ENCODE data around the gene USP48. TPM values are rescaled to one million over a fixed set of nuclear protein-coding genes. Genes with fewer than 3 reads are reported as not detected.
A peak's percentile ranks its signal among the peaks of the same experiment; 100 is the strongest.

USP48 gene
- total RNA-seq, 1 donor from 2014 or later = 61.8 TPM

DNA sequence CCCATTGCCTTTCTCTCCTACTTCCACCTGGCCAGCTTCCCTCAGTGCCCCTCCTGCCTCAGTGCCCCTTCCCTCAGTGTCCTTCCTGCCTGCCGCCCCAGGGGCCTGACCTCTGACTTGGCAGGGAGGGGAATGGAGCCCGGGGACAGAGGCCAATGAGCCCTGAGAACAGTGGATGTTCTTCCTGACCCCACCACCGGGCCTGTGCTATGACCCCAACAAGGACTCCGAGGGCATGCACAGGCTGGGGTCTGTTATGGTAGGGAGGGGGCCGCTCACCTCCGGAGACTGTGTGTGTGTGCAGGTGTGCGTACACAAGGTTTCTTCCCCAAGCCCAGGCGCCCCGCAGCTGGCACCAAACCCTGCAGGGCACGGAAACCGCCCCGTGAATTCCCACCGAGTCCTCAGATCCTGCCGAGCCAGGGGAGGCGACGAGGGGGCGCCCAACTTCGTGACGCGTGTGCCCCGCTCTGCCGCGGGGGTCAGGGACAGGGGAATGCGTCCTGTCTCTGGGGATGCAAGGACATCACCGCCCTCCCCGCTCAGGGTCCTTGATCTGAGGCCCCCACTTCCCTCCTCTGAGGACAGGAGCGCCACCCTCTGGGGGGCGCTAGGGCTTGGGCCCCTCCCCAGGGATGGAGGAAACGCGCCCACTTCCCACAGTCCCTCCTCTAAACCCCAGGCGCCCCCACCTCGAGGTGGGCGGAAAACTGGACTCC is 114.6 kb downstream of the USP48 start:
- Mint-ChIP-seq H3K27ac (ENCODE audit: unreplicated experiment) (no peak overlapping the region), H3K27me3 (ENCODE audit: low read depth) (peaks cover 46% of the 10 kb centered on the region), H3K36me3 (ENCODE audit: low read depth) (no peaks in the 10 kb centered on the region), H3K4me3 (peak overlapping the region; percentile 76), H3K4me1 (peaks cover 16% of the 10 kb centered on the region), H3K9me3 (no peaks in the 10 kb centered on the region)
- TF ChIP-seq, protein P1, sequence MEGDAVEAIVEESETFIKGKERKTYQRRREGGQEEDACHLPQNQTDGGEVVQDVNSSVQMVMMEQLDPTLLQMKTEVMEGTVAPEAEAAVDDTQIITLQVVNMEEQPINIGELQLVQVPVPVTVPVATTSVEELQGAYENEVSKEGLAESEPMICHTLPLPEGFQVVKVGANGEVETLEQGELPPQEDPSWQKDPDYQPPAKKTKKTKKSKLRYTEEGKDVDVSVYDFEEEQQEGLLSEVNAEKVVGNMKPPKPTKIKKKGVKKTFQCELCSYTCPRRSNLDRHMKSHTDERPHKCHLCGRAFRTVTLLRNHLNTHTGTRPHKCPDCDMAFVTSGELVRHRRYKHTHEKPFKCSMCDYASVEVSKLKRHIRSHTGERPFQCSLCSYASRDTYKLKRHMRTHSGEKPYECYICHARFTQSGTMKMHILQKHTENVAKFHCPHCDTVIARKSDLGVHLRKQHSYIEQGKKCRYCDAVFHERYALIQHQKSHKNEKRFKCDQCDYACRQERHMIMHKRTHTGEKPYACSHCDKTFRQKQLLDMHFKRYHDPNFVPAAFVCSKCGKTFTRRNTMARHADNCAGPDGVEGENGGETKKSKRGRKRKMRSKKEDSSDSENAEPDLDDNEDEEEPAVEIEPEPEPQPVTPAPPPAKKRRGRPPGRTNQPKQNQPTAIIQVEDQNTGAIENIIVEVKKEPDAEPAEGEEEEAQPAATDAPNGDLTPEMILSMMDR (conservative IDR thresholded peaks at IDR 0.05) = no peak
- no peak for DNase-seq (ENCODE audit: low read depth, low spot score)

DNA sequence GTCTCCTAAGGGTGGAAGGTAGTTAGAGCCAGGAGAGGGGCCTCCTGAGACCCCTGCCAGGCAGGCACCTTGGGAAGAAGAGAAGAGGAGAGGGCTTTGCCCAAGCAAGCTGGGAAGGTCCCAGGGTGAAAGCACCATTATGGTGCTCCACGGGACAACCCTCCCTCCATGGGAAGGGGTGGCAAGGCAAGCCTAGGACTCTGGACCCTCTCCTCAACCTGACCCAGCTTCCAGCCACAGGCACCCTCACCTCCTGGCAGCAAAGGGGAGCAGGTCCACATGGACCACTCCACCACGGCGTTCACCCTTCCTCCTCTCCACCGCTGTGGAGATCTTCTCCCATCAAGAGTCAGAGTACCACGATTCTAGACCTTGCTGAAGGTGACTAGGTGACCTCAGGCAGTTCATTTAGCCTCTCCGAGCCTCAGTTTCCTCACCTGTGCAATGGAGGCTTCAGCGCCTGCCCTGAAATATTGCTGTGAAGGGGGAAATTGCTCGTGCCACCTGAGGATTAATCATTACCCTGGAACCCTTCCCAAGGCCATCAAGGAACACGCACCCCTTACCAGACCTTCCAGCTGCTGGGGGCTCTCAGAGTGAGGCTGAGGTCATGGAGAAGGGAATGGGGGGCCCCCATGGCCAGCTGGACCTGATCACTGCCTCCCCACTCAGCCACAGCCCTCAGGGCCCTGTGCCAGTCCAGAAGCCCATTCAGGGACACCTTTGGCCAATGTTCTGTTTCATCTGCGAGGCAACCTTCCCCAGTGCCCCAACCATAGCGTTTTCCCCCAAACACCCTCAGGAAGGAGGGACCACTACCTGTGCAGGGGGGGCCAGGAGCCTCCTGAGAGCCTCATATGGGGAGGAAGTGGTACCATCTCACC is 115.4 kb downstream of the USP48 start:
- TF ChIP-seq, protein P1 (conservative IDR thresholded peaks at IDR 0.05) = no peak
- no peaks in the 10 kb centered on the region for H3K9me3 Mint-ChIP-seq
- no peak for DNase-seq (ENCODE audit: low read depth, low spot score)
- H3K4me1 Mint-ChIP-seq = peaks cover 12% of the 10 kb centered on the region
- peak overlapping the region; percentile 56 for H3K4me3 Mint-ChIP-seq
- no peak overlapping the region for H3K27ac Mint-ChIP-seq (ENCODE audit: unreplicated experiment)
- H3K27me3 Mint-ChIP-seq (ENCODE audit: low read depth) = peaks cover 46% of the 10 kb centered on the region
- no peaks in the 10 kb centered on the region for H3K36me3 Mint-ChIP-seq (ENCODE audit: low read depth)

DNA sequence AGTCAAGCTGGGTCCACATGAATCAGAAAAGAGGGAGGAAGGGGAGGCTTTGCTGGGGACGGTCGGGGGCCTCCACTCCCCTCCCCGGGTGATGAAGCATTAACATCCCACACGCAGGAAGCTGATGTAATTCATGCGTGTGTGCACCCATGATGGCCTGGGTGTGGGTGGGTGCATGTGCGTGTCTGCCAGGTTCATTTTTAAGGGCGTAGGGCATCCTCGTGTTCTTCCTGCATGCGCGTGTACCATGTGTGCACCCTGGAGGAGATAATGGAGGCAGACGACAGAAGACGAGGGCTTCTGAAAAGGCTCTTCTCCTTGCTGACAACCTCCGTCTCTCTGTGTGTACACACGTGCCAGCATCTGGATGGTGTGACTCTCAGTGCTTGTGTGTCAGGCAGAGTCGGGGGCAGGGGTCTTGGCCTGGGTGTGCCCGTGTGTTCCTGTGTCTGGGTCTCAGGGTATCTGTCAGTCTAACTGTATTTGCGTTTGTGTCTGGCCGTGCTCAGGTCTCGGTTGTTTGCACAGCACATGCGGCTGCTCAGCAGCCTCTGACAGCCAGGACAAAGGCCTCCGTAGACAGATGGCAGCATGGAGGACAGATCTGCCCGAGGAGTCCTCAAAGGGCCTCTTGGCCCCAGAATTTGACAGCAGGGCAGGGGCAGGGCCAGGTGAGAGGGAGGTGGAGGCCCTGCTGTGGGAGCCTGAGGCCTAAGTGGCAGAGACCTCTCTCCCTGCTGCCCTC is 116.2 kb downstream of the USP48 start:
- peak overlapping the region; percentile 47 for H3K4me3 Mint-ChIP-seq
- DNase-seq (ENCODE audit: low read depth, low spot score) = no peak
- peaks cover 8% of the 10 kb centered on the region for H3K4me1 Mint-ChIP-seq
- no peaks in the 10 kb centered on the region for H3K9me3 Mint-ChIP-seq
- H3K36me3 Mint-ChIP-seq (ENCODE audit: low read depth) = no peaks in the 10 kb centered on the region
- peaks cover 43% of the 10 kb centered on the region for H3K27me3 Mint-ChIP-seq (ENCODE audit: low read depth)
- H3K27ac Mint-ChIP-seq (ENCODE audit: unreplicated experiment) = no peak overlapping the region
- TF ChIP-seq, protein P1 (conservative IDR thresholded peaks at IDR 0.05) = no peak

DNA sequence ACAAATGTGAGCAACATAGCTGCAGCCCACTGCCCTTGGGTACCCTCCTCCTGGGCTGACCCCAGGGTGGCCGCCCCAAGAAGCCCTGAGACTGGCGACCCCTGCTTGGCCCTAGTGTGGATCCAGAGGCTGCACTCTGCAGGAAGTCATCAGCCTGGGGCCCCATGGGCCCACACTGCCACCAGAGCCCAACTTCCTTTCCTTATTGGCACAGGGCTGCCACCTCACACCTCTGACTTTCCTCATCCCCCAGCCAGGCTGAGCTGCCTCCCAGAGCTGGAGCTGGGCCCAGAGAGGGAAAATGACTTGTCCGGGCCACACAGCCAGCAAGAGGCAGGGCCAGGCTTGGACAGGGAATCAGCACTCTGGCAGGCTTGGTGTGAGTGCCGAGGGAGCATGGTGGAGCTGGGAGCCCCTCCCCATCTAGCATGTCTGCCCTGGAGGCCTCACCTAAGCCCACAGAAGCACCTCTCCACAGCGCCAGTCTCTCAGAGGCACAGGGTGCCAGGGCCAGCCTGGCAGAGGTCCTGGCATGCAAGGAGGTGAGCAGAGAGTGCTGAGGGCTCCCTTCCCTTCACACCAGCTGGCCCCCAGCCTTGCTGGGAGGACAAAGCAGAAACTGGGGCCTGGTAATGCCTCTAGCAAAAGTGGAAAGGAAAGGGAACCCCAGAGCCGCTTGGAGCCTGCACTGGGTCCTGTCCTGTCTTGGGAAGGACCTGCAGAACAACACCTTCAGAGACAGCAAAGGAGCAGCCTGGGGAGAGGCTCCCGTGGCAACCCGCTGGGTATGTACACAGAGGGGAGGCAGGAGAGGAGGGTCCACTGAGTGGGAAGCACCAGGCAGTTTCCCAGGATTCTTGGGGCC is 117.0 kb downstream of the USP48 start:
- no peak for DNase-seq (ENCODE audit: low read depth, low spot score)
- TF ChIP-seq, protein P1 (conservative IDR thresholded peaks at IDR 0.05) = no peak
- no peaks in the 10 kb centered on the region for H3K9me3 Mint-ChIP-seq
- H3K27ac Mint-ChIP-seq (ENCODE audit: unreplicated experiment) = no peak overlapping the region
- H3K4me3 Mint-ChIP-seq = no peak overlapping the region
- peaks cover 43% of the 10 kb centered on the region for H3K27me3 Mint-ChIP-seq (ENCODE audit: low read depth)
- no peaks in the 10 kb centered on the region for H3K36me3 Mint-ChIP-seq (ENCODE audit: low read depth)
- H3K4me1 Mint-ChIP-seq = peaks cover 12% of the 10 kb centered on the region

Measured in neural crest cell (in vitro differentiated cells).